K562 (cell line): ENCODE results near the gene SLC31A2. TPM values are rescaled to one million over a fixed set of nuclear protein-coding genes. Genes with fewer than 3 reads are reported as not detected.

ENCODE experiments used
- ATAC-seq: fragments of 200-7000 bp; cut with Tn5 transposase; 3 replicates; pipeline ENCODE4 v1.9.1; 2020; ENCODE audit warnings: moderate library complexity
- BruUV-seq: library from RNA; stranded (reverse); fragments of 400-500 nt; replicated peaks from 2 replicates; lab custom pipeline; 2021; lab: Mats Ljungman, UMichigan
- CTCF ChIA-PET: fragments of 300-600 bp; formaldehyde crosslinking; extraction: SDS; loops from one replicate; lab custom pipeline; 2021; ENCODE audit warnings: low intra/inter-chr PET ratio; lab: Yijun Ruan, JAX
- POLR2A ChIA-PET: fragments of 300-600, 350-650 bp; sonication (Branson Sonifier 250); formaldehyde crosslinking; extraction: SDS; loops from one replicate; lab custom pipeline; 2021; ENCODE audit warnings: antibody characterized with exemption, inconsistent platforms; lab: Yijun Ruan, JAX
- DNase-seq, 4 experiments: peaks; one replicate each; pipeline versions ENCODE4 v3.0.0 to v3.0.0-alpha.2; 2011 to 2018; ENCODE audit warnings: low spot score in 3 of 4, mixed read lengths in 3 of 4; ENCODE audit errors: extremely low read depth in 1 of 4
- FAIRE-seq: peaks from 2 replicates; lab custom pipeline; 2011; peaks lifted over from hg19 to GRCh38; lab: Jason Lieb, UNC
- H2AFZ ChIP-seq: 2 replicates; pipeline ENCODE4 v1.6.0; 2011; ENCODE audit warnings: low read depth, low read length, control low read depth, inconsistent platforms
- H3K27ac ChIP-seq: fragments of 200-600 bp; 3 replicates; pipeline ENCODE4 v1.8.0; 2011; ENCODE audit warnings: low read depth, mild to moderate bottlenecking, control low read depth, inconsistent platforms, low read length, moderate library complexity, mixed read lengths; ENCODE audit errors: extremely low read depth
- H3K27me3 ChIP-seq, 2 experiments: fragments of 300-600 bp in 1 of 2; 2 replicates in 1 of 2; 3 replicates in 1 of 2; pipeline versions ENCODE4 v1.6.0 to v1.8.0; 2011; ENCODE audit warnings: inconsistent platforms in 2 of 2, low read length in 2 of 2, mild to moderate bottlenecking in 1 of 2, mixed read lengths in 1 of 2, moderate library complexity in 1 of 2; ENCODE audit not compliant: control insufficient read depth in 2 of 2, insufficient read depth in 2 of 2
- H3K36me3 ChIP-seq: fragments of 300-600 bp; 3 replicates; pipeline ENCODE4 v1.8.0; 2011; ENCODE audit warnings: mild to moderate bottlenecking, low read length, inconsistent platforms; ENCODE audit not compliant: control insufficient read depth, insufficient read depth
- H3K4me1 ChIP-seq, 2 experiments: fragments of 200-600 bp in 1 of 2; replicated peaks in 1 of 2; 2 replicates in 1 of 2; 3 replicates in 1 of 2; pipeline versions ENCODE4 v1.5.1 to v1.8.0; 2011; ENCODE audit warnings: inconsistent platforms in 2 of 2, low read length in 2 of 2, mild to moderate bottlenecking in 1 of 2, mixed read lengths in 1 of 2, moderate library complexity in 1 of 2; ENCODE audit not compliant: control insufficient read depth in 2 of 2, insufficient read depth in 2 of 2
- H3K4me2 ChIP-seq: 2 replicates; pipeline ENCODE4 v1.6.1; 2011; ENCODE audit warnings: low read length, control low read depth, inconsistent platforms, mixed read lengths; ENCODE audit not compliant: insufficient read depth
- H3K4me3 ChIP-seq: fragments of 200-600 bp; sonication (generic), shearing (Covaris generic); 2 replicates; pipeline ENCODE4 v1.5.1; 2016; ENCODE audit warnings: control low read depth, inconsistent platforms
- H3K79me2 ChIP-seq: fragments of 200-600 bp; 3 replicates; pipeline ENCODE4 v1.8.0; 2011; ENCODE audit warnings: low read length, inconsistent platforms; ENCODE audit not compliant: control insufficient read depth, insufficient read depth
- H3K9ac ChIP-seq, 2 experiments: 2 replicates each; pipeline versions ENCODE4 v1.6.0 to v1.6.1; 2011; ENCODE audit warnings: low read depth in 2 of 2, low read length in 2 of 2, control low read depth in 1 of 2, inconsistent platforms in 1 of 2, mild to moderate bottlenecking in 1 of 2, mixed read lengths in 1 of 2; ENCODE audit not compliant: insufficient read depth in 1 of 2
- H3K9me1 ChIP-seq: one replicate; pipeline ENCODE4 v1.6.0; 2011; ENCODE audit warnings: inconsistent platforms, mild to moderate bottlenecking, low read length, moderate library complexity; ENCODE audit not compliant: control insufficient read depth, insufficient read depth
- H3K9me3 ChIP-seq: replicated peaks from 2 replicates; pipeline ENCODE4 v1.5.1; 2011; ENCODE audit warnings: low read depth, low read length, inconsistent platforms; ENCODE audit not compliant: control insufficient read depth, insufficient read depth
- H4K20me1 ChIP-seq: replicated peaks from 2 replicates; pipeline ENCODE4 v1.6.1; 2011; ENCODE audit warnings: low read length, inconsistent platforms, mixed read lengths; ENCODE audit not compliant: control insufficient read depth, insufficient read depth
- CEBPB ChIP-seq: fragments of 450-650 bp; IDR thresholded peaks from 2 replicates; pipeline ENCODE4 v1.6.1; 2016; ENCODE audit warnings: missing genetic modification characterization, missing compliant biosample characterization
- WGBS: fragments of 100-300 bp; shearing (Covaris generic); methylation state at CpG from one replicate; pipeline ENCODE4 v1.1.6; 2016; ENCODE audit warnings: low coverage, mixed read lengths; ENCODE audit not compliant: insufficient coverage; ENCODE audit errors: missing lambda C conversion rate; 5-methylcytosine and 5-hydroxymethylcytosine counted together
- in situ Hi-C: fragments of 300-500 bp; cut with MboI; formaldehyde crosslinking; loops from 4 replicates; pipeline ENCODE4 v1.15.0; 2018; ENCODE audit warnings: inconsistent platforms, mixed read lengths
- intact Hi-C: fragments of 100-400 bp; cut with micrococcal nuclease; formaldehyde crosslinking; loops from 2 replicates; pipeline ENCODE4 v1.14.2; 2022
- polyA plus RNA-seq, 8 experiments: library from polyadenylated mRNA; depleted of rRNA in 4 of 8; stranded (reverse) in 5 of 8; unstranded in 3 of 8; fragments of >200 nt; fragmentation: Nextera tagmentation in 2 of 8; fragmentation: Illumina TruSeq in 1 of 8; extraction: Ambion mirVana in 2 of 8; extraction: Trizol in 1 of 8; gene quantifications; 2 replicates each; pipeline versions ENCODE4 v1.2.1 to v1.2.3, GENCODE V29; 2011 to 2014; ENCODE audit warnings: inconsistent platforms in 1 of 8, missing spikeins in 1 of 8
- total RNA-seq, 7 experiments: library from RNA; depleted of rRNA in 6 of 7; stranded (reverse); fragments of >200 nt in 6 of 7; fragmentation: Illumina TruSeq in 2 of 7; extraction: Trizol in 2 of 7; gene quantifications; 2 replicates each; pipeline versions ENCODE4 v1.2.1 to v1.2.3, GENCODE V29; 2011 to 2021; ENCODE audit warnings: low replicate concordance in 1 of 7
- TF ChIP-seq, protein P1 (sequence below): fragments of 250-450 bp; sonication (Bioruptor Pico); IDR thresholded peaks from 2 replicates; pipeline ENCODE4 v1.4.0; 2020; ENCODE audit warnings: borderline replicate concordance

The SLC31A2 gene
- total and polyA plus RNA-seq, 9 of the 15 experiments (the other 6 are each of a cell fraction or from before 2014, with no cell fraction given), result 1.5 to 4.3 (median 2.3) TPM

DNA sequence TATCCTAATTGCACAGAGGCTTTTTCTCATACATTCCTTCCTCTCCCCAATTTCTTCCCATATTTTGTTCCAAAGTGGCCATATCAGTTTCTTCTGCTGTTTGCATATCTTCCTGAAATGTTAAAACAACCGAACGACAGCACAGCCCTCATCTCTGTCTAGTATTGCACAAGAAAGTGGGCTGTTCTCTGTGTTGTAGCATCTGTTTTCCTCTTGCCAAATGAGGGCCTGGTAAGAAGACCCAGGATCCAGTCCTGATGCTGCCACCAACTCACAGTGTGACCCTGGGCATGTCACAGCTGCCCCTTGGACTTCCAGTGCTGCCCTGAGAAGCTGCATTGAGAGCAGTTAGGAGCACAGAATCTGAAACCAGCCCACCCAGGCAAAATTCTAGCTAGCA, 4.1 kb downstream of the SLC31A2 start:
- WGBS, result 32% methylated on average over 2 of the region's 2 CpGs
- BruUV-seq, result no TSS peak
- no peak for ATAC-seq
- in situ Hi-C loops, result no loop called here
- no peak for DNase-seq
- ChIA-PET POLR2A (interaction anchor here (0.5 to 1.4 kb wide), 4 partner anchors 8 to 20 kb away, joined by 3 to 5 read pairs (median 4); no protein-coding TSS in a partner anchor), CTCF (no interaction called here)
- FAIRE-seq, result no peak
- Histone ChIP-seq H2AFZ (no peak overlapping the region), H3K36me3 (peaks cover 4% of the 10 kb centered on the region; the same call in 1 of the 3 replicates), H3K4me2 (no peak overlapping the region), H4K20me1 (no peaks in the 10 kb centered on the region), H3K9me1 (no peaks in the 10 kb centered on the region), H3K79me2 (no peaks in the 10 kb centered on the region), H3K9me3 (no peaks in the 10 kb centered on the region), H3K27ac (no peak overlapping the region), H3K4me3 (no peak overlapping the region), H3K4me1 (peaks cover 3 to 14% of the 10 kb centered on the region in 2 experiments; a peak in 4 of 5 replicates), H3K9ac (no peak overlapping the region), H3K27me3 (no peaks in the 10 kb centered on the region)
- intact Hi-C loops, result no loop called here
- TF ChIP-seq CEBPB, result peak; percentile 49
- TF ChIP-seq, protein P1, sequence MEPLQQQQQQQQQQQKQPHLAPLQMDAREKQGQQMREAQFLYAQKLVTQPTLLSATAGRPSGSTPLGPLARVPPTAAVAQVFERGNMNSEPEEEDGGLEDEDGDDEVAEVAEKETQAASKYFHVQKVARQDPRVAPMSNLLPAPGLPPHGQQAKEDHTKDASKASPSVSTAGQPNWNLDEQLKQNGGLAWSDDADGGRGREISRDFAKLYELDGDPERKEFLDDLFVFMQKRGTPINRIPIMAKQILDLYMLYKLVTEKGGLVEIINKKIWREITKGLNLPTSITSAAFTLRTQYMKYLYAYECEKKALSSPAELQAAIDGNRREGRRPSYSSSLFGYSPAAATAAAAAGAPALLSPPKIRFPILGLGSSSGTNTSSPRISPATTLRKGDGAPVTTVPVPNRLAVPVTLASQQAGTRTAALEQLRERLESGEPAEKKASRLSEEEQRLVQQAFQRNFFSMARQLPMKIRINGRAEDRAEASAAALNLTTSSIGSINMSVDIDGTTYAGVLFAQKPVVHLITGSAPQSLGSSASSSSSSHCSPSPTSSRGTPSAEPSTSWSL, result no peak
